HepG2 (cell line): ENCODE data around the gene TOM1L1. TPM values are rescaled to one million over a fixed set of nuclear protein-coding genes. Genes with fewer than 3 reads are reported as not detected.

ENCODE experiments used
- AGO2 ChIP-seq: fragments of 200-400 bp; formaldehyde crosslinking; optimal IDR thresholded peaks from 2 replicates; pipeline ENCODE3; 2017; ENCODE audit warnings: mild to moderate bottlenecking, low read depth, low read length, moderate library complexity
- FLYWCH1 ChIP-seq: sonication (generic); formaldehyde crosslinking; IDR thresholded peaks from 2 replicates; pipeline ENCODE4 v1.8.1; 2023; ENCODE audit warnings: mild to moderate bottlenecking, missing genetic modification reagents
- GZF1 ChIP-seq: sonication (generic); formaldehyde crosslinking; IDR thresholded peaks from 2 replicates; pipeline ENCODE4 v1.5.1; 2020; ENCODE audit warnings: mild to moderate bottlenecking, missing genetic modification reagents
- HNF4G ChIP-seq, 2 experiments: sonication (generic) in 1 of 2; formaldehyde crosslinking in 1 of 2; IDR thresholded peaks; 2 replicates each; pipeline versions ENCODE4 v1.4.0 to v1.6.1; 2011 to 2020; ENCODE audit warnings: borderline replicate concordance in 2 of 2, low read depth in 2 of 2, mild to moderate bottlenecking in 2 of 2, low read length in 1 of 2, missing genetic modification reagents in 1 of 2, moderate library complexity in 1 of 2
- IRX3 ChIP-seq: sonication (generic); formaldehyde crosslinking; IDR thresholded peaks from 2 replicates; pipeline ENCODE4 v1.8.1; 2023; ENCODE audit warnings: mild to moderate bottlenecking, low read depth, missing genetic modification reagents, borderline replicate concordance
- KAT8 ChIP-seq: IDR thresholded peaks from 2 replicates; pipeline ENCODE4 v1.6.1; 2016; ENCODE audit warnings: missing genetic modification reagents, missing compliant biosample characterization
- MED13 ChIP-seq: sonication (generic); formaldehyde crosslinking; IDR thresholded peaks from 2 replicates; pipeline ENCODE4 v1.5.0; 2020; ENCODE audit warnings: missing genetic modification reagents
- SMARCC2 ChIP-seq: fragments of 450-650 bp; IDR thresholded peaks from 2 replicates; pipeline ENCODE4 v1.6.1; 2017; ENCODE audit warnings: antibody characterized with exemption, mild to moderate bottlenecking
- STAT6 ChIP-seq: sonication (generic); formaldehyde crosslinking; IDR thresholded peaks from 2 replicates; pipeline ENCODE4 v1.4.0; 2020; ENCODE audit warnings: missing genetic modification reagents, mild to moderate bottlenecking, borderline replicate concordance
- TAF15 ChIP-seq: fragments of 200-400 bp; formaldehyde crosslinking; IDR thresholded peaks from one replicate; pipeline ENCODE4 v1.6.1; 2018; ENCODE audit warnings: mild to moderate bottlenecking, low read depth, low read length; ENCODE audit not compliant: poor library complexity, severe bottlenecking
- TIGD3 ChIP-seq: sonication (generic); formaldehyde crosslinking; IDR thresholded peaks from 2 replicates; pipeline ENCODE4 v1.5.1; 2020; ENCODE audit warnings: mild to moderate bottlenecking, missing genetic modification reagents, borderline replicate concordance
- ZBTB1 ChIP-seq: sonication (generic); formaldehyde crosslinking; IDR thresholded peaks from 2 replicates; pipeline ENCODE4 v1.4.0; 2020; ENCODE audit warnings: missing genetic modification reagents, borderline replicate concordance
- ZNF160 ChIP-seq: sonication (generic); formaldehyde crosslinking; IDR thresholded peaks from 2 replicates; pipeline ENCODE4 v1.8.0; 2022; ENCODE audit warnings: mild to moderate bottlenecking, inconsistent platforms, missing genetic modification reagents
- ZNF224 ChIP-seq: sonication (generic); formaldehyde crosslinking; IDR thresholded peaks from 2 replicates; pipeline ENCODE4 v1.5.0; 2020; ENCODE audit warnings: mild to moderate bottlenecking, missing genetic modification reagents
- ZNF33A ChIP-seq: sonication (generic); formaldehyde crosslinking; IDR thresholded peaks from 2 replicates; pipeline ENCODE4 v1.5.1; 2020; ENCODE audit warnings: missing genetic modification reagents, mild to moderate bottlenecking, moderate library complexity, borderline replicate concordance
- ZNF569 ChIP-seq: sonication (generic); formaldehyde crosslinking; IDR thresholded peaks from 2 replicates; pipeline ENCODE4 v1.5.0; 2020; ENCODE audit warnings: mild to moderate bottlenecking, missing genetic modification reagents, moderate library complexity, borderline replicate concordance
- ZNF570 ChIP-seq: sonication (generic); formaldehyde crosslinking; IDR thresholded peaks from 2 replicates; pipeline ENCODE4 v1.4.0; 2020; ENCODE audit warnings: mild to moderate bottlenecking, missing genetic modification reagents, borderline replicate concordance
- ZNF614 ChIP-seq: IDR thresholded peaks from 2 replicates; pipeline ENCODE4 v1.6.1; 2018; ENCODE audit warnings: missing biosample characterization, missing genetic modification reagents, inconsistent platforms, borderline replicate concordance
- ZNF75D ChIP-seq: sonication (generic); formaldehyde crosslinking; IDR thresholded peaks from 2 replicates; pipeline ENCODE4 v1.8.1; 2023; ENCODE audit warnings: missing genetic modification reagents, mild to moderate bottlenecking, borderline replicate concordance
- ZNF816 ChIP-seq: sonication (generic); formaldehyde crosslinking; IDR thresholded peaks from 2 replicates; pipeline ENCODE4 v1.8.0; 2022; ENCODE audit warnings: missing genetic modification reagents, mild to moderate bottlenecking, borderline replicate concordance
- ZNF850 ChIP-seq: sonication (generic); formaldehyde crosslinking; conservative IDR thresholded peaks from 2 replicates; pipeline ENCODE4 v1.9.0; 2021; ENCODE audit warnings: mild to moderate bottlenecking, missing genetic modification reagents
- polyA plus RNA-seq, 8 experiments: library from polyadenylated mRNA; depleted of rRNA in 3 of 8; stranded (reverse) in 7 of 8; unstranded in 1 of 8; fragments of >200 nt; fragmentation: Illumina TruSeq in 4 of 8; extraction: Trizol in 4 of 8; gene quantifications; 2 replicates each; pipeline versions ENCODE4 v1.2.1 to v1.2.3, GENCODE V29; 2011 to 2016; ENCODE audit warnings: low read depth in 4 of 8, missing spikeins in 1 of 8, mixed read lengths in 1 of 8; ENCODE audit not compliant: insufficient read depth in 1 of 8
- total RNA-seq, 5 experiments: library from RNA; depleted of rRNA; stranded (reverse); fragments of >200 nt; fragmentation: Illumina TruSeq; extraction: Trizol; gene quantifications; 2 replicates each; pipeline ENCODE4 v1.2.3, GENCODE V29; 2016; ENCODE audit warnings: low read depth in 1 of 5
- TF ChIP-seq, protein P1 (sequence below): sonication (generic); formaldehyde crosslinking; IDR thresholded peaks from 2 replicates; pipeline ENCODE4 v1.4.0; 2020; ENCODE audit warnings: missing genetic modification reagents, borderline replicate concordance
- TF ChIP-seq, protein P2 (sequence below): sonication (generic); formaldehyde crosslinking; IDR thresholded peaks from 2 replicates; pipeline ENCODE4 v1.5.0; 2020; ENCODE audit warnings: missing genetic modification reagents, mild to moderate bottlenecking, borderline replicate concordance

The TOM1L1 gene
- total and polyA plus RNA-seq, 2 of the 13 experiments (the other 11 are each of a cell fraction or from before 2014, with no cell fraction given): 45.3 to 51.3 TPM

DNA sequence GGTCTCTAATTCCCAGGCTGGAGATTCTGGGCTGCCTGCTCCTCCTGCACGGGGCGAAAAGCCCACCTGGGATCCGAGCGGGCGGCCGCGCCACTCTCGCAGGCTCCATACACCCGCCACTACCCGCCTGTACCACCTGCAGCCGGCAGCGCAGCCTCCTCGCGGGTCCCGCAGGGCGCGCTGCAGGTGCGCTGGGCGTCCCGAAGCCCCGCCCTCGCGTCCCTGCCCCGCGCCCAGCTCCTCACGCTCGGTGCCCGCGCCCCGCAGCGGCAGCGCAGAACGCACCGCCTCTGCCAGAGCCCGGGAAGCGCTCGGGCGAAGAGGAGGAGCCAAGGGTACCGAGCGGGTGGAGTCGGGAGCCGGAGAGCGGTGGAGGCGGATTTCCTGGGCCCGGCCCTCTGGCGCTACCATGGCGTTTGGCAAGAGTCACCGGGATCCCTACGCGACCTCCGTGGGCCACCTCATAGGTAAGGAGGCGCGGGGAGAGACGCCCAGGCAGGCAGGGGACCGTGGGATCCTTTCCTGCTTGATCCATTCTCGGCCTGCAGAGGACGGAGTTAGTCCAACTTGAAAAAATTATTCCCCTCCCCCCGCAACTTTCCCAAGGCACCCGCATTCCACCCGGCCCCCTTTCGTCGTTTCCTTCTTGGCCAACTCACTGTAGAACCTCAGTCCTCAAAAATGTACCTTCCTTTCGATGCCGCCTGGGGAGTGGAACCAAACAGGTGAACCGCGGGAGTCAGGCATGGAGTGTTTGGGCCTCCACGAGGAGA, at the start of gene TOM1L1 (continued):
- TF ChIP-seq ZBTB1 (CRISPR knock-in tag): peak; percentile 97
- 0 out of 2 replicates have a peak, but pooled peaks have one; percentile 11 for TF ChIP-seq ZNF160 (CRISPR knock-in tag)
- no peak; the same call in 1 of the 2 replicates for TF ChIP-seq IRX3 (CRISPR knock-in tag)
- no peak for TF ChIP-seq MED13 (CRISPR knock-in tag)
- no peak for TF ChIP-seq ZNF75D (CRISPR knock-in tag)
- no peak for TF ChIP-seq HNF4G (IDR thresholded peaks at IDR 0.05; ENCODE audit: borderline replicate concordance, low read depth, low read length)
- no peak; the same call in 1 of the 2 replicates for TF ChIP-seq HNF4G (CRISPR knock-in tag; IDR thresholded peaks at IDR 0.05; ENCODE audit: borderline replicate concordance, low read depth)
- no peak for TF ChIP-seq SMARCC2
- no peak for TF ChIP-seq ZNF614 (CRISPR knock-in tag)
- TF ChIP-seq ZNF816: 0 out of 2 replicates have a peak, but pooled peaks have one; percentile 24
- peak; percentile 57 for TF ChIP-seq TAF15
- TF ChIP-seq, protein P1, sequence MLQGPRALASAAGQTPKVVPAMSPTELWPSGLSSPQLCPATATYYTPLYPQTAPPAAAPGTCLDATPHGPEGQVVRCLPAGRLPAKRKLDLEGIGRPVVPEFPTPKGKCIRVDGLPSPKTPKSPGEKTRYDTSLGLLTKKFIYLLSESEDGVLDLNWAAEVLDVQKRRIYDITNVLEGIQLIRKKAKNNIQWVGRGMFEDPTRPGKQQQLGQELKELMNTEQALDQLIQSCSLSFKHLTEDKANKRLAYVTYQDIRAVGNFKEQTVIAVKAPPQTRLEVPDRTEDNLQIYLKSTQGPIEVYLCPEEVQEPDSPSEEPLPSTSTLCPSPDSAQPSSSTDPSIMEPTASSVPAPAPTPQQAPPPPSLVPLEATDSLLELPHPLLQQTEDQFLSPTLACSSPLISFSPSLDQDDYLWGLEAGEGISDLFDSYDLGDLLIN: no peak
- TF ChIP-seq, protein P2, sequence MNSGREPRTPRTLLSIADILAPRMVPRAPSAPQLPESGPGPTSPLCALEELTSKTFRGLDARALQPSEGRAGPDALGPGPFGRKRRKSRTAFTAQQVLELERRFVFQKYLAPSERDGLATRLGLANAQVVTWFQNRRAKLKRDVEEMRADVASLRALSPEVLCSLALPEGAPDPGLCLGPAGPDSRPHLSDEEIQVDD: no peak
- 0 out of 2 replicates have a peak, but pooled peaks have one; percentile 49 for TF ChIP-seq GZF1 (CRISPR knock-in tag)
- no peak for TF ChIP-seq ZNF570 (CRISPR knock-in tag)
- no peak for TF ChIP-seq AGO2
- no peak for TF ChIP-seq FLYWCH1 (CRISPR knock-in tag)
- TF ChIP-seq ZNF569 (CRISPR knock-in tag): no peak
- TF ChIP-seq KAT8 (CRISPR knock-in tag): no peak; the same call in 1 of the 2 replicates
- TF ChIP-seq STAT6 (CRISPR knock-in tag): no peak; the same call in 1 of the 2 replicates
- TF ChIP-seq ZNF33A (CRISPR knock-in tag): no peak
- no peak for TF ChIP-seq ZNF224
- 0 out of 2 replicates have a peak, but pooled peaks have one; percentile 56 for TF ChIP-seq ZNF850
- no peak for TF ChIP-seq TIGD3
